Mesendoderm (in vitro differentiated cells): ENCODE results near the gene KDM3A. TPM values are rescaled to one million over a fixed set of nuclear protein-coding genes. Genes with fewer than 3 reads are reported as not detected.

Experiments
- DNase-seq: peaks from one replicate; pipeline ENCODE4 v3.0.0; 2013
- H2AK5ac ChIP-seq: 2 replicates; pipeline ENCODE4 v1.6.1; 2013; ENCODE audit warnings: low read length, inconsistent platforms
- H2BK120ac ChIP-seq: 2 replicates; pipeline ENCODE4 v1.6.1; 2013; ENCODE audit warnings: low read depth, mild to moderate bottlenecking, low read length, moderate library complexity, mixed read lengths
- H2BK15ac ChIP-seq: replicated peaks from 2 replicates; pipeline ENCODE4 v1.6.1; 2013; ENCODE audit warnings: low read depth, mild to moderate bottlenecking, moderate library complexity
- H2BK5ac ChIP-seq: 2 replicates; pipeline ENCODE4 v1.6.1; 2013; ENCODE audit warnings: low read length, inconsistent platforms
- H3K18ac ChIP-seq: 2 replicates; pipeline ENCODE4 v1.6.1; 2013; ENCODE audit warnings: mild to moderate bottlenecking, low read length, mixed read lengths
- H3K23ac ChIP-seq: one replicate; pipeline ENCODE4 v1.6.1; 2013; ENCODE audit warnings: low read length
- H3K27ac ChIP-seq: 2 replicates; pipeline ENCODE4 v1.5.1; 2013; ENCODE audit warnings: low read depth, mild to moderate bottlenecking, inconsistent platforms, low read length, moderate library complexity
- H3K27me3 ChIP-seq: 2 replicates; pipeline ENCODE4 v1.6.1; 2013; ENCODE audit warnings: low read length, control low read depth, mild to moderate bottlenecking, inconsistent platforms; ENCODE audit not compliant: insufficient read depth, poor library complexity
- H3K36me3 ChIP-seq: 2 replicates; pipeline ENCODE4 v1.6.1; 2013; ENCODE audit warnings: low read length, inconsistent platforms; ENCODE audit not compliant: control insufficient read depth, insufficient read depth
- H3K4ac ChIP-seq: one replicate; pipeline ENCODE4 v1.6.1; 2013; ENCODE audit warnings: low read depth, mild to moderate bottlenecking, low read length, moderate library complexity
- H3K4me1 ChIP-seq: 2 replicates; pipeline ENCODE4 v1.6.1; 2013; ENCODE audit warnings: low read depth, low read length, inconsistent platforms; ENCODE audit not compliant: control insufficient read depth
- H3K4me2 ChIP-seq: 2 replicates; pipeline ENCODE4 v1.6.1; 2013; ENCODE audit warnings: low read length
- H3K4me3 ChIP-seq: 2 replicates; pipeline ENCODE4 v1.5.1; 2013; ENCODE audit warnings: mild to moderate bottlenecking, low read length
- H3K56ac ChIP-seq: one replicate; pipeline ENCODE4 v1.6.1; 2013; ENCODE audit warnings: low read length
- H3K79me1 ChIP-seq: 2 replicates; pipeline ENCODE4 v1.6.1; 2013; ENCODE audit warnings: low read length, inconsistent platforms
- H3K79me2 ChIP-seq: 2 replicates; pipeline ENCODE4 v1.6.1; 2013; ENCODE audit warnings: mild to moderate bottlenecking, low read length; ENCODE audit not compliant: control insufficient read depth, insufficient read depth
- H3K9ac ChIP-seq: 2 replicates; pipeline ENCODE4 v1.6.1; 2013; ENCODE audit warnings: low read length, inconsistent platforms
- H4K5ac ChIP-seq: one replicate; pipeline ENCODE4 v1.6.1; 2013; ENCODE audit warnings: low read length
- H4K8ac ChIP-seq: one replicate; pipeline ENCODE4 v1.6.1; 2013; ENCODE audit warnings: low read depth, mild to moderate bottlenecking, control low read depth, low read length, moderate library complexity
- WGBS: extraction: QIAGEN DNeasy Blood & Tissue Kit; methylation state at CpG from one replicate; pipeline ENCODE4 v1.1.7; 2013; ENCODE audit warnings: low lambda C conversion rate, missing lambda C conversion rate; ENCODE audit not compliant: insufficient coverage; ENCODE audit errors: extremely low coverage; 5-methylcytosine and 5-hydroxymethylcytosine counted together
- polyA plus RNA-seq, 2 experiments: library from polyadenylated mRNA; stranded (reverse); fragments of 200-250 nt; gene quantifications; one replicate each; pipeline ENCODE4 v1.2.3, GENCODE V29; 2013

KDM3A gene
- 10.7 TPM for polyA plus RNA-seq (2013, experiment 1 of 2)
- 10.2 TPM for polyA plus RNA-seq (2013, experiment 2 of 2)

GRCh38 chr2:86440631-86441391 lies at the start of gene KDM3A:
KDM3A (plus strand) TSS chr2:86441371; CDS start chr2:86442048, 677 bp downstream.
- H3K4ac ChIP-seq: peak within 1 kb of the TSS; percentile 70
- H3K4me1 ChIP-seq: no peaks in the 10 kb centered on the region
- no peak within 1 kb of the TSS for H4K5ac ChIP-seq
- H3K4me2 ChIP-seq: peak within 1 kb of the TSS; percentile 62
- H3K27me3 ChIP-seq: no peaks in the 10 kb centered on the region
- DNase-seq: peak; percentile 100
- H3K18ac ChIP-seq: peak within 1 kb of the TSS; percentile 99
- WGBS: no CpG with 5 or more reads among the region's 51 CpGs
- no peaks in the 10 kb centered on the region for H3K36me3 ChIP-seq
- peak within 1 kb of the TSS; percentile 100 for H4K8ac ChIP-seq
- peak within 1 kb of the TSS; percentile 89 for H2BK5ac ChIP-seq
- no peak within 1 kb of the TSS for H2BK15ac ChIP-seq
- H2AK5ac ChIP-seq: no peak within 1 kb of the TSS
- peak within 1 kb of the TSS; percentile 76 for H3K9ac ChIP-seq
- peaks cover 12% of the 10 kb centered on the region for H3K79me2 ChIP-seq
- peak within 1 kb of the TSS; percentile 66 for H3K4me3 ChIP-seq
- peaks cover 6% of the 10 kb centered on the region for H3K79me1 ChIP-seq
- peak within 1 kb of the TSS; percentile 98 for H3K27ac ChIP-seq
- peak within 1 kb of the TSS; percentile 91 for H3K56ac ChIP-seq
- peak within 1 kb of the TSS; percentile 81 for H3K23ac ChIP-seq
- H2BK120ac ChIP-seq: peak within 1 kb of the TSS; percentile 82

GRCh38 chr2:86392873-86393518 lies 48.2 kb upstream of the KDM3A start:
- WGBS: no CpG with 5 or more reads among the region's 6 CpGs
- no peak overlapping the region for H3K27ac ChIP-seq

GRCh38 chr2:86393521-86394491 lies 47.4 kb upstream of the KDM3A start:
- no peak overlapping the region for H3K27ac ChIP-seq
- H3K9ac ChIP-seq: no peak overlapping the region
- no peak overlapping the region for H3K56ac ChIP-seq
- no peak overlapping the region for H3K4ac ChIP-seq
- H3K36me3 ChIP-seq: no peaks in the 10 kb centered on the region
- H3K79me1 ChIP-seq: no peaks in the 10 kb centered on the region
- no peak for DNase-seq
- H3K4me2 ChIP-seq: no peak overlapping the region
- no peak overlapping the region for H2AK5ac ChIP-seq
- H3K79me2 ChIP-seq: no peaks in the 10 kb centered on the region
- H2BK5ac ChIP-seq: no peak overlapping the region
- no peaks in the 10 kb centered on the region for H3K27me3 ChIP-seq
- H2BK15ac ChIP-seq: no peak overlapping the region
- H4K8ac ChIP-seq: no peak overlapping the region
- whole genome bisulfite sequencing: no CpG with 5 or more reads among the region's 1 CpG
- no peak overlapping the region for H3K4me3 ChIP-seq
- H2BK120ac ChIP-seq: no peak overlapping the region
- H3K18ac ChIP-seq: no peak overlapping the region
- no peak overlapping the region for H3K23ac ChIP-seq
- no peak overlapping the region for H4K5ac ChIP-seq
- no peaks in the 10 kb centered on the region for H3K4me1 ChIP-seq

More at GRCh38 chr2:86392873-86393518, 48.2 kb upstream of the KDM3A start:
- H2BK120ac ChIP-seq: no peak overlapping the region
- no peak overlapping the region for H3K56ac ChIP-seq
- no peaks in the 10 kb centered on the region for H3K79me1 ChIP-seq
- H2BK5ac ChIP-seq: no peak overlapping the region
- no peak overlapping the region for H4K8ac ChIP-seq
- no peaks in the 10 kb centered on the region for H3K27me3 ChIP-seq
- no peak overlapping the region for H2BK15ac ChIP-seq
- no peak overlapping the region for H3K18ac ChIP-seq
- no peak overlapping the region for H3K4ac ChIP-seq
- H3K36me3 ChIP-seq: no peaks in the 10 kb centered on the region
- H3K4me2 ChIP-seq: no peak overlapping the region
- no peak overlapping the region for H3K23ac ChIP-seq
- H3K4me1 ChIP-seq: no peaks in the 10 kb centered on the region
- no peak overlapping the region for H2AK5ac ChIP-seq
- no peak overlapping the region for H4K5ac ChIP-seq
- no peaks in the 10 kb centered on the region for H3K79me2 ChIP-seq
- H3K9ac ChIP-seq: no peak overlapping the region
- no peak overlapping the region for H3K4me3 ChIP-seq
- DNase-seq: no peak

GRCh38 chr2:86396291-86396785 lies 44.8 kb upstream of the KDM3A start:
- Histone ChIP-seq H3K9ac (no peak overlapping the region), H3K4me1 (no peaks in the 10 kb centered on the region), H3K27ac (no peak overlapping the region), H3K36me3 (no peaks in the 10 kb centered on the region), H3K4ac (no peak overlapping the region), H2BK5ac (no peak overlapping the region), H2AK5ac (no peak overlapping the region), H3K4me3 (no peak overlapping the region), H3K23ac (no peak overlapping the region), H4K8ac (no peak overlapping the region), H2BK120ac (no peak overlapping the region), H2BK15ac (no peak overlapping the region), H4K5ac (no peak overlapping the region), H3K79me2 (no peaks in the 10 kb centered on the region), H3K79me1 (no peaks in the 10 kb centered on the region), H3K4me2 (no peak overlapping the region), H3K27me3 (no peaks in the 10 kb centered on the region), H3K56ac (no peak overlapping the region), H3K18ac (no peak overlapping the region)
- peak; percentile 47 for DNase-seq
- no CpG with 5 or more reads among the region's 6 CpGs for WGBS

GRCh38 chr2:86397986-86398385 lies 43.2 kb upstream of the KDM3A start:
- H2BK120ac ChIP-seq: no peak overlapping the region
- H3K27me3 ChIP-seq: no peaks in the 10 kb centered on the region
- H3K4me1 ChIP-seq: no peaks in the 10 kb centered on the region
- DNase-seq: peak; percentile 14
- H3K36me3 ChIP-seq: no peaks in the 10 kb centered on the region
- no peak overlapping the region for H3K23ac ChIP-seq
- no peak overlapping the region for H2AK5ac ChIP-seq
- no peak overlapping the region for H3K56ac ChIP-seq
- no peak overlapping the region for H4K5ac ChIP-seq
- H2BK15ac ChIP-seq: no peak overlapping the region
- no peak overlapping the region for H2BK5ac ChIP-seq
- no peak overlapping the region for H3K18ac ChIP-seq
- no peak overlapping the region for H3K27ac ChIP-seq
- H3K79me2 ChIP-seq: no peaks in the 10 kb centered on the region
- no peak overlapping the region for H3K4ac ChIP-seq
- H3K4me3 ChIP-seq: no peak overlapping the region
- H3K9ac ChIP-seq: no peak overlapping the region
- H4K8ac ChIP-seq: no peak overlapping the region
- no CpG with 5 or more reads among the region's 6 CpGs for WGBS
- no peaks in the 10 kb centered on the region for H3K79me1 ChIP-seq
- no peak overlapping the region for H3K4me2 ChIP-seq
